SK-N-SH treated with all-trans-retinoic acid at 6 μM for 48 hours (cell line): Measurements from ENCODE around the gene DRP2.

Experiments
- ARNTL ChIP-seq: fragments of 450-650 bp; formaldehyde crosslinking; IDR thresholded peaks from 2 replicates; pipeline ENCODE4 v1.5.0; 2020; ENCODE audit warnings: low read depth, mild to moderate bottlenecking, moderate library complexity, borderline replicate concordance
- BACH2 ChIP-seq: fragments of 250-450 bp; sonication (Bioruptor Pico); IDR thresholded peaks from 2 replicates; pipeline ENCODE4 v1.9.0; 2021; ENCODE audit warnings: mild to moderate bottlenecking, borderline replicate concordance
- GLIS3 ChIP-seq: fragments of 250-450 bp; sonication (Bioruptor Pico); IDR thresholded peaks from 2 replicates; pipeline ENCODE4 v1.5.0; 2020; ENCODE audit warnings: mild to moderate bottlenecking, moderate library complexity
- ISL1 ChIP-seq: fragments of 250-450 bp; sonication (Bioruptor Pico); IDR thresholded peaks from 2 replicates; pipeline ENCODE4 v2.1.2; 2022; ENCODE audit warnings: mild to moderate bottlenecking, moderate library complexity
- RARB ChIP-seq: fragments of 250-450 bp; sonication (Bioruptor Pico); IDR thresholded peaks from 2 replicates; pipeline ENCODE4 v1.8.0; 2021; ENCODE audit warnings: mild to moderate bottlenecking, moderate library complexity
- SNAI2 ChIP-seq: fragments of 250-450 bp; sonication (Bioruptor Pico); IDR thresholded peaks from 2 replicates; pipeline ENCODE4 v1.5.0; 2020; ENCODE audit warnings: mild to moderate bottlenecking, moderate library complexity
- TCF4 ChIP-seq: fragments of 250-450 bp; sonication (Bioruptor Pico); IDR thresholded peaks from 2 replicates; pipeline ENCODE4 v1.8.0; 2021; ENCODE audit warnings: mild to moderate bottlenecking, moderate library complexity, borderline replicate concordance
- ZFP3 ChIP-seq: fragments of 250-450 bp; sonication (Bioruptor Pico); IDR thresholded peaks from 2 replicates; pipeline ENCODE4 v1.5.0; 2020; ENCODE audit warnings: mild to moderate bottlenecking, moderate library complexity
- ZFP30 ChIP-seq: fragments of 450-650 bp; formaldehyde crosslinking; IDR thresholded peaks from 2 replicates; pipeline ENCODE4 v1.5.0; 2022; ENCODE audit warnings: mild to moderate bottlenecking, moderate library complexity
- ZNF70 ChIP-seq: fragments of 450-650 bp; formaldehyde crosslinking; IDR thresholded peaks from 2 replicates; pipeline ENCODE4 v1.5.0; 2020; ENCODE audit warnings: mild to moderate bottlenecking, moderate library complexity
- ZNF8 ChIP-seq: fragments of 450-650 bp; formaldehyde crosslinking; IDR thresholded peaks from 2 replicates; pipeline ENCODE4 v1.5.0; 2020; ENCODE audit warnings: mild to moderate bottlenecking, moderate library complexity
- TF ChIP-seq, protein P1 (sequence below): fragments of 250-450 bp; sonication (Bioruptor Pico); IDR thresholded peaks from 2 replicates; pipeline ENCODE4 v1.8.0; 2020; ENCODE audit warnings: mild to moderate bottlenecking, moderate library complexity, borderline replicate concordance
- TF ChIP-seq, protein P2 (sequence below): fragments of 250-450 bp; sonication (Bioruptor Pico); IDR thresholded peaks from 2 replicates; pipeline ENCODE4 v1.5.0; 2020; ENCODE audit warnings: mild to moderate bottlenecking, moderate library complexity
- TF ChIP-seq, protein P3 (sequence below): fragments of 250-450 bp; sonication (Bioruptor Pico); IDR thresholded peaks from 2 replicates; pipeline ENCODE4 v1.5.1; 2021; ENCODE audit warnings: mild to moderate bottlenecking, moderate library complexity

DNA sequence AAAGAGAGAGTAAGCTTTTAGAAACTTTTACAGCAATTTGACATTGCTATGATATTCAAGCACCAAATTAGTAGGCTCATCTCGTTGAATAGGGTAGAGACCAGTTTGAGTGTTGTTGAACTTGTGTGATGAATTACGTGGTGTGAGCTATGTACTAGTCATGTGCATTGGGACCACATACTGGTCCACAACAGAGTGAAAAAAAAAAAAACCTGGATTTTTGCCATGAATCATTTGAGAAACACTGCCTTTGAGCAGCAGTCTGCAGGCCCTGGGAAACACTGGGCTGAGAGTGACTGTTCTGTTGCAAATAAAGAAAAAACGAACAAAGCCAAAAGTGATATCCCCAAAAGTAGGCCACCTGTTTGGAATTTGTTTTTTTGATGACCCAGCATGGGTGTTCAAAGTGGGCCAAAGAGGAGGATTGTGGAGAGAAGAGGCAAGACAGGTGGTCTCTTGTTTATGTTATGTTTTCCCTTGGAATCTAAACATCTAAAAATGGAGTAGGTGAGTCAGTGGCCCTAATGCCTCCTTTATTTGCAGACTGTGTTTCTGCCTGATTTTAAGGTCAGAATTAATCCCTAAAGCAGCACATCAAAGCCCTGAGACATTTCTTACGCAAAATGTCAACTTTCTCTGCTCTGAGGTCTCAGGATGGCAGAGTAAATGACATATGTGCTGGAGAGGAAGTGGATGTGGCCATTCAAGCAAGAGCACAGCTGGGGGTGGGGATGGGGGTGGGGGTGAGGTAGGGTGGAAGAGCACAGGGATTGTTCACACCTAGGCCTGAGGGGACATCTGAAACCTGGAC lies 38.1 kb downstream of the DRP2 start:
- no peak for TF ChIP-seq RARB (CRISPR knock-in tag)
- TF ChIP-seq ISL1 (CRISPR knock-in tag), result no peak
- no peak for TF ChIP-seq TCF4 (CRISPR knock-in tag)
- TF ChIP-seq ARNTL, result no peak
- no peak for TF ChIP-seq ZFP30 (CRISPR knock-in tag)
- TF ChIP-seq, protein P1, sequence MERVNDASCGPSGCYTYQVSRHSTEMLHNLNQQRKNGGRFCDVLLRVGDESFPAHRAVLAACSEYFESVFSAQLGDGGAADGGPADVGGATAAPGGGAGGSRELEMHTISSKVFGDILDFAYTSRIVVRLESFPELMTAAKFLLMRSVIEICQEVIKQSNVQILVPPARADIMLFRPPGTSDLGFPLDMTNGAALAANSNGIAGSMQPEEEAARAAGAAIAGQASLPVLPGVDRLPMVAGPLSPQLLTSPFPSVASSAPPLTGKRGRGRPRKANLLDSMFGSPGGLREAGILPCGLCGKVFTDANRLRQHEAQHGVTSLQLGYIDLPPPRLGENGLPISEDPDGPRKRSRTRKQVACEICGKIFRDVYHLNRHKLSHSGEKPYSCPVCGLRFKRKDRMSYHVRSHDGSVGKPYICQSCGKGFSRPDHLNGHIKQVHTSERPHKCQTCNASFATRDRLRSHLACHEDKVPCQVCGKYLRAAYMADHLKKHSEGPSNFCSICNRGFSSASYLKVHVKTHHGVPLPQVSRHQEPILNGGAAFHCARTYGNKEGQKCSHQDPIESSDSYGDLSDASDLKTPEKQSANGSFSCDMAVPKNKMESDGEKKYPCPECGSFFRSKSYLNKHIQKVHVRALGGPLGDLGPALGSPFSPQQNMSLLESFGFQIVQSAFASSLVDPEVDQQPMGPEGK (CRISPR knock-in tag), result no peak
- TF ChIP-seq ZFP3 (CRISPR knock-in tag), result no peak
- no peak for TF ChIP-seq ZNF8 (CRISPR knock-in tag)
- TF ChIP-seq, protein P2, sequence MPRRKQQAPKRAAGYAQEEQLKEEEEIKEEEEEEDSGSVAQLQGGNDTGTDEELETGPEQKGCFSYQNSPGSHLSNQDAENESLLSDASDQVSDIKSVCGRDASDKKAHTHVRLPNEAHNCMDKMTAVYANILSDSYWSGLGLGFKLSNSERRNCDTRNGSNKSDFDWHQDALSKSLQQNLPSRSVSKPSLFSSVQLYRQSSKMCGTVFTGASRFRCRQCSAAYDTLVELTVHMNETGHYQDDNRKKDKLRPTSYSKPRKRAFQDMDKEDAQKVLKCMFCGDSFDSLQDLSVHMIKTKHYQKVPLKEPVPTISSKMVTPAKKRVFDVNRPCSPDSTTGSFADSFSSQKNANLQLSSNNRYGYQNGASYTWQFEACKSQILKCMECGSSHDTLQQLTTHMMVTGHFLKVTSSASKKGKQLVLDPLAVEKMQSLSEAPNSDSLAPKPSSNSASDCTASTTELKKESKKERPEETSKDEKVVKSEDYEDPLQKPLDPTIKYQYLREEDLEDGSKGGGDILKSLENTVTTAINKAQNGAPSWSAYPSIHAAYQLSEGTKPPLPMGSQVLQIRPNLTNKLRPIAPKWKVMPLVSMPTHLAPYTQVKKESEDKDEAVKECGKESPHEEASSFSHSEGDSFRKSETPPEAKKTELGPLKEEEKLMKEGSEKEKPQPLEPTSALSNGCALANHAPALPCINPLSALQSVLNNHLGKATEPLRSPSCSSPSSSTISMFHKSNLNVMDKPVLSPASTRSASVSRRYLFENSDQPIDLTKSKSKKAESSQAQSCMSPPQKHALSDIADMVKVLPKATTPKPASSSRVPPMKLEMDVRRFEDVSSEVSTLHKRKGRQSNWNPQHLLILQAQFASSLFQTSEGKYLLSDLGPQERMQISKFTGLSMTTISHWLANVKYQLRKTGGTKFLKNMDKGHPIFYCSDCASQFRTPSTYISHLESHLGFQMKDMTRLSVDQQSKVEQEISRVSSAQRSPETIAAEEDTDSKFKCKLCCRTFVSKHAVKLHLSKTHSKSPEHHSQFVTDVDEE (CRISPR knock-in tag), result no peak
- no peak for TF ChIP-seq SNAI2 (CRISPR knock-in tag)
- TF ChIP-seq ZNF70 (CRISPR knock-in tag), result no peak
- TF ChIP-seq GLIS3 (CRISPR knock-in tag), result no peak
- TF ChIP-seq, protein P3, sequence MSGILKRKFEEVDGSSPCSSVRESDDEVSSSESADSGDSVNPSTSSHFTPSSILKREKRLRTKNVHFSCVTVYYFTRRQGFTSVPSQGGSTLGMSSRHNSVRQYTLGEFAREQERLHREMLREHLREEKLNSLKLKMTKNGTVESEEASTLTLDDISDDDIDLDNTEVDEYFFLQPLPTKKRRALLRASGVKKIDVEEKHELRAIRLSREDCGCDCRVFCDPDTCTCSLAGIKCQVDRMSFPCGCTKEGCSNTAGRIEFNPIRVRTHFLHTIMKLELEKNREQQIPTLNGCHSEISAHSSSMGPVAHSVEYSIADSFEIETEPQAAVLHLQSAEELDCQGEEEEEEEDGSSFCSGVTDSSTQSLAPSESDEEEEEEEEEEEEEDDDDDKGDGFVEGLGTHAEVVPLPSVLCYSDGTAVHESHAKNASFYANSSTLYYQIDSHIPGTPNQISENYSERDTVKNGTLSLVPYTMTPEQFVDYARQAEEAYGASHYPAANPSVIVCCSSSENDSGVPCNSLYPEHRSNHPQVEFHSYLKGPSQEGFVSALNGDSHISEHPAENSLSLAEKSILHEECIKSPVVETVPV (CRISPR knock-in tag), result no peak
- TF ChIP-seq BACH2 (CRISPR knock-in tag), result no peak
